ENCODE results near the gene ZEB2.

ZEB2 gene

GRCh38 chr2:144414324-144414845 is 105.5 kb downstream of the ZEB2 start:
- no peak for DNase-seq

- DNase-seq, result no peak
Measured at GRCh38 chr2:144412709-144413108, 107.2 kb downstream of the ZEB2 start.

- no peak for DNase-seq
Measured at GRCh38 chr2:144411473-144411872, 108.4 kb downstream of the ZEB2 start.

- no peak for DNase-seq
Measured at GRCh38 chr2:144409241-144409640, 110.7 kb downstream of the ZEB2 start.

- no peak for DNase-seq
Measured at GRCh38 chr2:144407262-144407661, 112.7 kb downstream of the ZEB2 start.

GRCh38 chr2:144405982-144406788 is 113.7 kb downstream of the ZEB2 start:
- no peak for DNase-seq

GRCh38 chr2:144405321-144405720 is 114.6 kb downstream of the ZEB2 start:
- DNase-seq, result no peak

GRCh38 chr2:144404586-144405314 is 115.2 kb downstream of the ZEB2 start:
- DNase-seq, result no peak

- peak; percentile 8 for DNase-seq
Measured at GRCh38 chr2:144403933-144404332, 116.0 kb downstream of the ZEB2 start.

GRCh38 chr2:144402251-144402650 is 117.7 kb downstream of the ZEB2 start:
- DNase-seq, result peak; percentile 22

GRCh38 chr2:144401036-144401435 is 118.9 kb downstream of the ZEB2 start:
- no peak for DNase-seq

GRCh38 chr2:144396318-144396717 is 123.6 kb downstream of the ZEB2 start:
- DNase-seq, result no peak

- no peak for DNase-seq
Measured at GRCh38 chr2:144390424-144391020, 129.4 kb downstream of the ZEB2 start.

- DNase-seq, result no peak
Measured at GRCh38 chr2:144389930-144390311, 130.0 kb downstream of the ZEB2 start.

- DNase-seq, result no peak
Measured at GRCh38 chr2:144389151-144389929, 130.6 kb downstream of the ZEB2 start.

- no peak for DNase-seq
Measured at GRCh38 chr2:144385381-144385780, 134.5 kb downstream of the ZEB2 start.

- no peak for DNase-seq
Measured at GRCh38 chr2:144383571-144384100, 136.3 kb downstream of the ZEB2 start.

- no peak for DNase-seq
Measured at GRCh38 chr2:144382849-144383248, 137.1 kb downstream of the ZEB2 start.

- no peak for DNase-seq
Measured at GRCh38 chr2:144381716-144382115, 138.2 kb downstream of the ZEB2 start.

- peak; percentile 74 for DNase-seq
Measured at GRCh38 chr2:144379851-144380311, 140.0 kb downstream of the ZEB2 start.

GRCh38 chr2:144378551-144378950 is 141.4 kb downstream of the ZEB2 start:
- peak; percentile 25 for DNase-seq

GRCh38 chr2:144377914-144378313 is 142.0 kb downstream of the ZEB2 start:
- no peak for DNase-seq

Data from NCI-H446 treated with DMSO at 0.1 percent for 48 hours (cell line).